ENCODE data around the gene RPLP2.

- TF ChIP-seq CTCF (IDR thresholded peaks at IDR 0.05): no peak
- TF ChIP-seq POLR2AphosphoS5 (IDR thresholded peaks at IDR 0.05; ENCODE audit: low read depth, low read length): no peak
- TF ChIP-seq REST (IDR thresholded peaks at IDR 0.05; ENCODE audit: insufficient read depth in 1 of 2, low read depth in 2 of 2, low read length in 1 of 2): no peak
These were observed 29.7 kb upstream of the RPLP2 start for GRCh38 chr11:779955-780532.
